Left ventricle myocardium inferior (tissue), 1 donor: ENCODE measurements around the gene PTMA. TPM values are rescaled to one million over a fixed set of nuclear protein-coding genes. Genes with fewer than 3 reads are reported as not detected.

ENCODE experiments used
- DNase-seq: peaks from one replicate; pipeline ENCODE4 v3.0.0-alpha.2; 2020
- H3K27ac ChIP-seq: fragments of 200-600 bp; replicated peaks from 2 replicates; pipeline ENCODE4 v1.8.0; 2021
- H3K27me3 ChIP-seq: fragments of 200-600 bp; 2 replicates; pipeline ENCODE4 v1.8.0; 2021; ENCODE audit warnings: low read depth
- H3K36me3 ChIP-seq: fragments of 200-600 bp; 2 replicates; pipeline ENCODE4 v1.8.0; 2021
- H3K4me1 ChIP-seq: fragments of 200-600 bp; 2 replicates; pipeline ENCODE4 v1.8.0; 2021
- H3K4me3 ChIP-seq: fragments of 200-600 bp; 2 replicates; pipeline ENCODE4 v1.8.0; 2021; ENCODE audit warnings: mild to moderate bottlenecking, moderate library complexity
- H3K9me3 ChIP-seq: fragments of 200-600 bp; replicated peaks from 2 replicates; pipeline ENCODE4 v1.8.0; 2021
- intact Hi-C: fragments of 100-400 bp; cut with micrococcal nuclease; formaldehyde crosslinking; loops from one replicate; pipeline ENCODE4 v1.11.0; 2022
- total RNA-seq: library from RNA; stranded (reverse); fragmentation: NEBNext Ultra II Directional; extraction: Animal tissue kit (Norgen Biotek cat#: 25700); gene quantifications from one replicate; pipeline ENCODE4 v1.2.1, GENCODE V29; 2021
- TF ChIP-seq, protein P1 (sequence below): fragments of 200-600 bp; IDR thresholded peaks from 2 replicates; pipeline ENCODE4 v1.8.0; 2021; ENCODE audit warnings: antibody characterized with exemption, mild to moderate bottlenecking, borderline replicate concordance
- donor health status: DM: no; HTN: yes; CAD: no; lungs with severe emphysema.

Gene PTMA
- total RNA-seq, 1 donor from 2014 or later: 209 TPM

- H3K4me1 ChIP-seq: no peaks in the 10 kb centered on the region
- TF ChIP-seq, protein P1, sequence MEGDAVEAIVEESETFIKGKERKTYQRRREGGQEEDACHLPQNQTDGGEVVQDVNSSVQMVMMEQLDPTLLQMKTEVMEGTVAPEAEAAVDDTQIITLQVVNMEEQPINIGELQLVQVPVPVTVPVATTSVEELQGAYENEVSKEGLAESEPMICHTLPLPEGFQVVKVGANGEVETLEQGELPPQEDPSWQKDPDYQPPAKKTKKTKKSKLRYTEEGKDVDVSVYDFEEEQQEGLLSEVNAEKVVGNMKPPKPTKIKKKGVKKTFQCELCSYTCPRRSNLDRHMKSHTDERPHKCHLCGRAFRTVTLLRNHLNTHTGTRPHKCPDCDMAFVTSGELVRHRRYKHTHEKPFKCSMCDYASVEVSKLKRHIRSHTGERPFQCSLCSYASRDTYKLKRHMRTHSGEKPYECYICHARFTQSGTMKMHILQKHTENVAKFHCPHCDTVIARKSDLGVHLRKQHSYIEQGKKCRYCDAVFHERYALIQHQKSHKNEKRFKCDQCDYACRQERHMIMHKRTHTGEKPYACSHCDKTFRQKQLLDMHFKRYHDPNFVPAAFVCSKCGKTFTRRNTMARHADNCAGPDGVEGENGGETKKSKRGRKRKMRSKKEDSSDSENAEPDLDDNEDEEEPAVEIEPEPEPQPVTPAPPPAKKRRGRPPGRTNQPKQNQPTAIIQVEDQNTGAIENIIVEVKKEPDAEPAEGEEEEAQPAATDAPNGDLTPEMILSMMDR: no peak
- no peaks in the 10 kb centered on the region for H3K9me3 ChIP-seq
- no peak for DNase-seq
- intact Hi-C loops: no loop called here
- H3K4me3 ChIP-seq: no peak overlapping the region
- no peaks in the 10 kb centered on the region for H3K27me3 ChIP-seq
- no peak overlapping the region for H3K27ac ChIP-seq
- H3K36me3 ChIP-seq: no peaks in the 10 kb centered on the region
These were observed 43.7 kb downstream of the PTMA start for GRCh38 chr2:231752061-231752460.

- no peaks in the 10 kb centered on the region for H3K9me3 ChIP-seq
- intact Hi-C loops: no loop called here
- no peak overlapping the region for H3K27ac ChIP-seq
- H3K4me3 ChIP-seq: no peak overlapping the region
- TF ChIP-seq, protein P1: no peak
- peaks cover 8% of the 10 kb centered on the region for H3K4me1 ChIP-seq
- H3K27me3 ChIP-seq: no peaks in the 10 kb centered on the region
- DNase-seq: no peak
- H3K36me3 ChIP-seq: no peaks in the 10 kb centered on the region
These were observed 53.4 kb downstream of the PTMA start for GRCh38 chr2:231761735-231762134.

Other genes with a start within 250 kb of the PTMA start
- 262 TPM for gene NCL, start 244.0 kb upstream of the PTMA start, total RNA-seq
- 0.41 TPM for gene NMUR1, start 178.1 kb upstream of the PTMA start, total RNA-seq
- not detected for gene TEX44, start 115.7 kb upstream of the PTMA start, total RNA-seq
- gene PDE6D, start 72.8 kb downstream of the PTMA start, total RNA-seq: 15.5 TPM
- gene COPS7B, start 77.9 kb downstream of the PTMA start, total RNA-seq: 21.3 TPM
- gene NPPC, start 217.9 kb downstream of the PTMA start, total RNA-seq: 3.0 TPM